Left ventricle myocardium inferior (tissue), 1 donor: ENCODE results near the gene DOCK8. TPM values are rescaled to one million over a fixed set of nuclear protein-coding genes. Genes with fewer than 3 reads are reported as not detected.

Source experiments
- DNase-seq: peaks from one replicate; pipeline ENCODE4 v3.0.0-alpha.2; 2020
- H3K27ac ChIP-seq: fragments of 200-600 bp; replicated peaks from 2 replicates; pipeline ENCODE4 v1.8.0; 2021
- H3K27me3 ChIP-seq: fragments of 200-600 bp; 2 replicates; pipeline ENCODE4 v1.8.0; 2021; ENCODE audit warnings: low read depth
- H3K36me3 ChIP-seq: fragments of 200-600 bp; 2 replicates; pipeline ENCODE4 v1.8.0; 2021
- H3K4me1 ChIP-seq: fragments of 200-600 bp; 2 replicates; pipeline ENCODE4 v1.8.0; 2021
- H3K4me3 ChIP-seq: fragments of 200-600 bp; 2 replicates; pipeline ENCODE4 v1.8.0; 2021; ENCODE audit warnings: mild to moderate bottlenecking, moderate library complexity
- H3K9me3 ChIP-seq: fragments of 200-600 bp; replicated peaks from 2 replicates; pipeline ENCODE4 v1.8.0; 2021
- intact Hi-C: fragments of 100-400 bp; cut with micrococcal nuclease; formaldehyde crosslinking; loops from one replicate; pipeline ENCODE4 v1.11.0; 2022
- total RNA-seq: library from RNA; stranded (reverse); fragmentation: NEBNext Ultra II Directional; extraction: Animal tissue kit (Norgen Biotek cat#: 25700); gene quantifications from one replicate; pipeline ENCODE4 v1.2.1, GENCODE V29; 2021
- TF ChIP-seq, protein P1 (sequence below): fragments of 200-600 bp; IDR thresholded peaks from 2 replicates; pipeline ENCODE4 v1.8.0; 2021; ENCODE audit warnings: antibody characterized with exemption, mild to moderate bottlenecking, borderline replicate concordance
- donor health status: DM: no; HTN: yes; CAD: no; lungs with severe emphysema.

Gene DOCK8
- total RNA-seq, 1 donor from 2014 or later = 3.7 TPM

DNA sequence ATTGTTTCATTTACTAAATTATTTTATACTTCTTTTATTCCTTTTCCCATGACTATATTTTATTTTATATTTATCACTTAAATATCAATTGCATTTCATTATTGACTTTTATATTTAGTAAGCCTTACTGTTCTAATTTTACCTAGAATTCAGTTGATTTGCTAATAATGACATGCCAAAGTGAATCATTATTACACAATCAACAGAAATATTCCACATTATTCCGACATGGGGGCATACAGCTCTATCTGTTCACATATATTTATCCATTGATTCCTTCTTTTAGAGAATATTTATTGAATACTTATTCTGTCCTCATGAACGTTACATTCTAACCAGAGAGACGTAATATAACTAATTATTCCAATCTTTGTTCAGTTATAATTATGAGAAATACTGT, 221.8 kb downstream of the DOCK8 start:
- Histone ChIP-seq H3K4me3 (no peak overlapping the region), H3K27ac (peak overlapping the region; percentile 69), H3K4me1 (peaks cover 19% of the 10 kb centered on the region), H3K27me3 (no peaks in the 10 kb centered on the region), H3K36me3 (no peaks in the 10 kb centered on the region), H3K9me3 (no peaks in the 10 kb centered on the region)
- intact Hi-C loops = no loop called here
- TF ChIP-seq, protein P1, sequence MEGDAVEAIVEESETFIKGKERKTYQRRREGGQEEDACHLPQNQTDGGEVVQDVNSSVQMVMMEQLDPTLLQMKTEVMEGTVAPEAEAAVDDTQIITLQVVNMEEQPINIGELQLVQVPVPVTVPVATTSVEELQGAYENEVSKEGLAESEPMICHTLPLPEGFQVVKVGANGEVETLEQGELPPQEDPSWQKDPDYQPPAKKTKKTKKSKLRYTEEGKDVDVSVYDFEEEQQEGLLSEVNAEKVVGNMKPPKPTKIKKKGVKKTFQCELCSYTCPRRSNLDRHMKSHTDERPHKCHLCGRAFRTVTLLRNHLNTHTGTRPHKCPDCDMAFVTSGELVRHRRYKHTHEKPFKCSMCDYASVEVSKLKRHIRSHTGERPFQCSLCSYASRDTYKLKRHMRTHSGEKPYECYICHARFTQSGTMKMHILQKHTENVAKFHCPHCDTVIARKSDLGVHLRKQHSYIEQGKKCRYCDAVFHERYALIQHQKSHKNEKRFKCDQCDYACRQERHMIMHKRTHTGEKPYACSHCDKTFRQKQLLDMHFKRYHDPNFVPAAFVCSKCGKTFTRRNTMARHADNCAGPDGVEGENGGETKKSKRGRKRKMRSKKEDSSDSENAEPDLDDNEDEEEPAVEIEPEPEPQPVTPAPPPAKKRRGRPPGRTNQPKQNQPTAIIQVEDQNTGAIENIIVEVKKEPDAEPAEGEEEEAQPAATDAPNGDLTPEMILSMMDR = no peak
- no peak for DNase-seq

DNA sequence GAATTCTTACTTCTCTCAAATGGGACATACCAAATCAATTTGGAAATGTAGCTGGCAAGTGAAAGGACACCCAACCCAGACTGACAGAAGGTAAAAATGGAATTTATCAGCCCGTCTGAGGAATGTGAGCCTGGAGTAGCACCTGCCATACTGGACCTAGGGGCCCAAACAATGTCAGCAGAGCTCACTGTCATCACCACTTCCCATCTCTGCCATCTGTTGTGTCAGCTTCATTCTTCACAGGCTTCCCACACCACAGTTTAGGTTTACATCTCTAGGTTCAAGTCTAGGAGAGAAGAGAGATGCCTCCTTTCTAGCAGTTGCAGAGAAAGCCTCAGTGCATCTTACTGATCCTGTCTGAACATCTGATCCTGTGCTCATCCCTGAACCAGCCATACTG, 222.4 kb downstream of the DOCK8 start:
- no peaks in the 10 kb centered on the region for H3K9me3 ChIP-seq
- peaks cover 19% of the 10 kb centered on the region for H3K4me1 ChIP-seq
- H3K27ac ChIP-seq = peak overlapping the region; percentile 69
- H3K36me3 ChIP-seq = no peaks in the 10 kb centered on the region
- intact Hi-C loops = no loop called here
- TF ChIP-seq, protein P1 = no peak
- no peak overlapping the region for H3K4me3 ChIP-seq
- DNase-seq = no peak
- no peaks in the 10 kb centered on the region for H3K27me3 ChIP-seq

GRCh38 chr9:437574-438001, 222.9 kb downstream of the DOCK8 start:
- peaks cover 19% of the 10 kb centered on the region for H3K4me1 ChIP-seq
- intact Hi-C loops = no loop called here
- no peak overlapping the region for H3K4me3 ChIP-seq
- no peaks in the 10 kb centered on the region for H3K9me3 ChIP-seq
- H3K27ac ChIP-seq = peak overlapping the region; percentile 71
- H3K36me3 ChIP-seq = no peaks in the 10 kb centered on the region
- no peak for DNase-seq
- no peaks in the 10 kb centered on the region for H3K27me3 ChIP-seq
- TF ChIP-seq, protein P1 = no peak

DNA sequence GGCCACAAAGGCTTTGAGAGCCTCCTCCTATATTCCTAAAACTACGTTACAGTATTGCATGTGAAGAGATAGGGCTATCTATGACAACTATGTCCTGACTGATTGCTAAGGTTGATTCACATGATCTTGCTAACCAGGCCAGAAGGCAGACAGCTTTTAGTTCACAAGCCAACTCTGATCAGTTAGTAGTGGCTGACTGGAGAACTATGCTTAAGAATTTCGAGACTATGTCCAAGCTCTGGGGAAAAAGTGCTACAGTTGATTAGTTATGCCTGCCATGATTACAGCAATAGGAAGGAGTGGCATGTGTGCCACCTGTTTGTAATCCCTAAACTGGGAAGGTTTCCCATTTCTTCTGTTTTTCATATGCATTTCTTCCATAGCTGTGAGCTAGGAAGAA, 223.4 kb downstream of the DOCK8 start:
- intact Hi-C loops = no loop called here
- Histone ChIP-seq H3K27me3 (no peaks in the 10 kb centered on the region), H3K4me3 (no peak overlapping the region), H3K36me3 (no peaks in the 10 kb centered on the region), H3K4me1 (peaks cover 19% of the 10 kb centered on the region), H3K9me3 (no peaks in the 10 kb centered on the region), H3K27ac (peak overlapping the region; percentile 71)
- TF ChIP-seq, protein P1 = no peak
- DNase-seq = no peak

DNA sequence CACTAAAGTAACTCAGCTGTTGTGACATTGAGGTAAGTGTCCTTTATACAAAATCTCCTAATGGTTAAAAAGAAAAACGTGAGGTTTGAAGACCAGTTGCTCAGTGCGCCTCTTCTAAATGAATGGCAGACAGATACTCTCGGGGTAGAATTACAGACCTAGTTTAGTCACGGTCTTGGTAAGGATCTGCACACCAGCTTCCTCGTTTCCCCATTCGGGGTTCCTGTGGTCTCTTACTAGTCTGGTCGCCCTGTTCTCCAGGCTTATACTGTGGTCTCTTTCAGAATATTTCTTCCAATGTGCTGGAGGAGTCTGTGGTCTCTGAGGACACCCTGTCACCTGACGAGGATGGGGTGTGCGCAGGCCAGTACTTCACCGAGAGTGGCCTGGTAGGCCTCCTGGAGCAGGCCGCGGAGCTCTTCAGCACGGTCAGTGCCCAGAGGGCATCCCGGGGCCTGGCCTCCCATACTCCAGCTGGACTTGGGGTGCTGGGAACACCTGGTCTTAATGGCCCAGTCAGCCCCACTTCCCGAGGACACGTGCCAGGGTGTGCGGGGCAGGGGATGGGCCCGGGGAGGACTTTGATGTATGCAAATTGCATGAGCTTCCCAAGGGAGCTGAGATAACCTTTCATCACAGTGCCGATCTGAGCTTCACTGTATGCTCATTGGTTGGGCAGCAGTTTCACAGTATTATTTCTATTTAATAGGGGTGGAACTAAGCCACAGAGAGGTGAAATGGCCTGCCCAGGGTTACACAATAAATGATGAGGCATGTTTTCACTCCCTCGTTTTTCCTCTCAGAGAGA, 224.5 kb downstream of the DOCK8 start:
- H3K36me3 ChIP-seq = no peaks in the 10 kb centered on the region
- peak overlapping the region; percentile 71 for H3K27ac ChIP-seq
- H3K4me3 ChIP-seq = no peak overlapping the region
- DNase-seq = peak; percentile 40
- no peaks in the 10 kb centered on the region for H3K27me3 ChIP-seq
- intact Hi-C loops = no loop called here
- TF ChIP-seq, protein P1 = no peak
- no peaks in the 10 kb centered on the region for H3K9me3 ChIP-seq
- peaks cover 19% of the 10 kb centered on the region for H3K4me1 ChIP-seq
